B cell (primary cell): ENCODE results near the gene ZBTB43. TPM values are rescaled to one million over a fixed set of nuclear protein-coding genes. Genes with fewer than 3 reads are reported as not detected.

Experiments used
- ATAC-seq: fragments of 200-7000 bp; cut with Tn5 transposase; one replicate; pipeline ENCODE4 v1.10.0; 2021; ENCODE audit warnings: low read depth, mild to moderate bottlenecking, moderate number of reproducible peaks, moderate library complexity
- CTCF ChIA-PET: fragments of 350-600 bp; sonication (Branson Sonifier 250); formaldehyde crosslinking; loops from one replicate; lab custom pipeline; 2021; ENCODE audit warnings: antibody characterized with exemption, inconsistent platforms; lab: Charles Lee
- POLR2A ChIA-PET: fragments of 350-600 bp; sonication (Branson Sonifier 250); formaldehyde crosslinking; loops from one replicate; lab custom pipeline; 2021; ENCODE audit warnings: antibody characterized with exemption; lab: Charles Lee
- DNase-seq: peaks from one replicate; pipeline ENCODE4 v3.0.0; 2013
- H2AFZ ChIP-seq: 2 replicates; pipeline ENCODE4 v1.6.1; 2012; ENCODE audit warnings: mild to moderate bottlenecking, low read depth, low read length; ENCODE audit not compliant: insufficient read depth, poor library complexity, severe bottlenecking
- H3K27ac ChIP-seq, 2 donors: 1 replicate in 1 of 2; 2 replicates in 1 of 2; pipeline ENCODE4 v1.5.1; 2012 to 2013; ENCODE audit warnings: low read length in 2 of 2, mild to moderate bottlenecking in 2 of 2, moderate library complexity in 1 of 2
- H3K27me3 ChIP-seq, 4 experiments: fragments of 200-600 bp in 1 of 4; sonication (generic) in 1 of 4; replicated peaks in 1 of 4; 1 replicate in 2 of 4; 2 replicates in 2 of 4; pipeline versions ENCODE4 v1.6.1 to v1.7.0; 2013 to 2016; ENCODE audit warnings: low read length in 3 of 4, mild to moderate bottlenecking in 2 of 4, mixed read lengths in 1 of 4, moderate library complexity in 1 of 4; ENCODE audit not compliant: insufficient read depth in 4 of 4, control insufficient read depth in 3 of 4; ENCODE audit errors: control extremely low read depth in 1 of 4
- H3K36me3 ChIP-seq, 2 experiments: replicated peaks in 1 of 2; 1 replicate in 1 of 2; 2 replicates in 1 of 2; pipeline versions ENCODE4 v1.6.1 to v1.7.1; 2013; ENCODE audit warnings: low read length in 1 of 2; ENCODE audit not compliant: insufficient read depth in 2 of 2, control insufficient read depth in 1 of 2; ENCODE audit errors: control extremely low read depth in 1 of 2, extremely low read depth in 1 of 2
- H3K4me1 ChIP-seq, 2 donors: fragments of 200-600 bp in 1 of 2; sonication (generic) in 1 of 2; 1 replicate in 1 of 2; 2 replicates in 1 of 2; pipeline versions ENCODE4 v1.5.1 to v1.6.1; 2013 to 2017; ENCODE audit warnings: low read length in 2 of 2; ENCODE audit not compliant: control insufficient read depth in 2 of 2, insufficient read depth in 2 of 2
- H3K4me2 ChIP-seq: replicated peaks from 2 replicates; pipeline ENCODE3; 2012; ENCODE audit warnings: mild to moderate bottlenecking, low read depth, low read length; ENCODE audit not compliant: poor library complexity, severe bottlenecking
- H3K4me3 ChIP-seq, 5 experiments: fragments of 200-600 bp in 1 of 5; sonication (generic) in 1 of 5; 1 replicate in 3 of 5; 2 replicates in 2 of 5; pipeline versions ENCODE4 v1.5.1 to v1.7.0; 2011 to 2016; ENCODE audit warnings: low read length in 4 of 5, mild to moderate bottlenecking in 4 of 5, low read depth in 2 of 5, control low read depth in 1 of 5, moderate library complexity in 1 of 5; ENCODE audit not compliant: insufficient read depth in 1 of 5; ENCODE audit errors: control extremely low read depth in 1 of 5, extremely low read depth in 1 of 5
- H3K79me2 ChIP-seq: fragments of 200-600 bp; sonication (generic); one replicate; pipeline ENCODE4 v1.6.0; 2016; ENCODE audit warnings: low read length; ENCODE audit not compliant: control insufficient read depth, insufficient read depth
- H3K9ac ChIP-seq: fragments of 200-600 bp; sonication (generic); 2 replicates; pipeline ENCODE4 v1.6.1; 2017; ENCODE audit warnings: mild to moderate bottlenecking, low read length, moderate library complexity
- H3K9me3 ChIP-seq, 3 donors: one replicate each; pipeline versions ENCODE4 v1.6.1 to v1.7.1; 2013; ENCODE audit warnings: low read length in 2 of 3; ENCODE audit not compliant: control insufficient read depth in 2 of 3, insufficient read depth in 1 of 3; ENCODE audit errors: control extremely low read depth in 1 of 3
- H4K20me1 ChIP-seq: 2 replicates; pipeline ENCODE4 v1.6.0; 2012; ENCODE audit warnings: mild to moderate bottlenecking, low read length; ENCODE audit not compliant: insufficient read depth, control insufficient read depth, poor library complexity, severe bottlenecking
- H3K27ac Mint-ChIP-seq: one replicate; pipeline ENCODE4 v1.8.0; 2021; ENCODE audit warnings: mixed read lengths
- H3K27me3 Mint-ChIP-seq: one replicate; pipeline ENCODE4 v1.8.0; 2021; ENCODE audit warnings: mixed read lengths
- H3K4me1 Mint-ChIP-seq: one replicate; pipeline ENCODE4 v1.8.0; 2021; ENCODE audit warnings: mixed read lengths
- H3K4me3 Mint-ChIP-seq: one replicate; pipeline ENCODE4 v1.8.0; 2021; ENCODE audit warnings: mixed read lengths
- H3K9me3 Mint-ChIP-seq: one replicate; pipeline ENCODE4 v1.8.0; 2022; ENCODE audit warnings: mixed read lengths; ENCODE audit not compliant: insufficient read depth
- EZH2 ChIP-seq: IDR thresholded peaks from 2 replicates; pipeline ENCODE4 v1.6.1; 2012; ENCODE audit warnings: borderline replicate concordance, low read depth, mild to moderate bottlenecking, moderate library complexity, low read length; ENCODE audit not compliant: insufficient read depth, poor library complexity, severe bottlenecking
- WGBS: methylation state at CpG from one replicate; pipeline ENCODE4 v1.1.5; 2013; ENCODE audit warnings: missing lambda C conversion rate; ENCODE audit not compliant: insufficient coverage; 5-methylcytosine and 5-hydroxymethylcytosine counted together
- intact Hi-C: fragments of 100-400 bp; cut with micrococcal nuclease; formaldehyde crosslinking; loops from one replicate; pipeline ENCODE4 v1.10.0; 2022
- polyA plus RNA-seq: library from polyadenylated mRNA; depleted of rRNA; stranded (reverse); fragments of >200 nt; gene quantifications from 2 replicates; pipeline ENCODE4 v1.2.3, GENCODE V29; 2012
- total RNA-seq, 2 donors: library from RNA; stranded (reverse); fragments of 120-200 nt in 1 of 2; gene quantifications; 1 replicate in 1 of 2; 2 replicates in 1 of 2; pipeline versions ENCODE4 v1.2.3 to v1.2.4, GENCODE V29; 2013 to 2022
- TF ChIP-seq, protein P1 (sequence below): fragments of 200-600 bp; IDR thresholded peaks from one replicate; pipeline ENCODE4 v1.8.0; 2022; ENCODE audit warnings: antibody characterized with exemption, mild to moderate bottlenecking

ZBTB43 gene
- total and polyA plus RNA-seq, 2 donors (not counting 1 experiment from before 2014, with no cell fraction given): 7.0 to 20.2 TPM

DNA sequence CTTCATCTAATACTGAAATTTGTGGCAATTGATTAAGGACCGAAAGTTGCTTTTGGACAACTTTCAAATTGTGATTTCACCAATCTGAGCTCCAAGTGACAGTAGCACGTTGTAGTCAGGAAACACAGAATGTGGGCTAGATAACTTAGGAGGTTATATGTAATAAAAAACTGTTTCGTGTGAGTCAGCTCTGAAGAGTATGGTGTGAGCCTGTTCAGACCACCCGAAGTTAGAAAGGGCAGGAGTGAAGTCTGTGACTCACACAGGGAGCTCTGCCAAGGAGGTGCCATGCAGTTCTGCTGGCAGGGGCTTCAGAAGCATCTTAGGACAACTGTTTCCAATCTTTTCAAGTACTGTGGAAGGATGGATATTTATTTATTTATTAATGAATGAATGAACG lies 39.2 kb downstream of the ZBTB43 start:
- Mint-ChIP-seq H3K4me3 (no peak overlapping the region), H3K27ac (no peak overlapping the region), H3K9me3 (no peaks in the 10 kb centered on the region), H3K27me3 (no peaks in the 10 kb centered on the region), H3K4me1 (peaks cover 4% of the 10 kb centered on the region)
- Histone ChIP-seq H3K36me3 (no peaks in the 10 kb centered on the region), H3K9me3 (no peaks in the 10 kb centered on the region), H2AFZ (no peak overlapping the region), H3K4me3 (no peak overlapping the region), H4K20me1 (no peaks in the 10 kb centered on the region), H3K9ac (no peak overlapping the region), H3K4me2 (no peak overlapping the region), H3K79me2 (no peaks in the 10 kb centered on the region), H3K27me3 (peaks cover 0 to under 1% (median 0%) of the 10 kb centered on the region in 4 experiments), H3K4me1 (no peaks in the 10 kb centered on the region), H3K27ac (no peak overlapping the region)
- TF ChIP-seq, protein P1, sequence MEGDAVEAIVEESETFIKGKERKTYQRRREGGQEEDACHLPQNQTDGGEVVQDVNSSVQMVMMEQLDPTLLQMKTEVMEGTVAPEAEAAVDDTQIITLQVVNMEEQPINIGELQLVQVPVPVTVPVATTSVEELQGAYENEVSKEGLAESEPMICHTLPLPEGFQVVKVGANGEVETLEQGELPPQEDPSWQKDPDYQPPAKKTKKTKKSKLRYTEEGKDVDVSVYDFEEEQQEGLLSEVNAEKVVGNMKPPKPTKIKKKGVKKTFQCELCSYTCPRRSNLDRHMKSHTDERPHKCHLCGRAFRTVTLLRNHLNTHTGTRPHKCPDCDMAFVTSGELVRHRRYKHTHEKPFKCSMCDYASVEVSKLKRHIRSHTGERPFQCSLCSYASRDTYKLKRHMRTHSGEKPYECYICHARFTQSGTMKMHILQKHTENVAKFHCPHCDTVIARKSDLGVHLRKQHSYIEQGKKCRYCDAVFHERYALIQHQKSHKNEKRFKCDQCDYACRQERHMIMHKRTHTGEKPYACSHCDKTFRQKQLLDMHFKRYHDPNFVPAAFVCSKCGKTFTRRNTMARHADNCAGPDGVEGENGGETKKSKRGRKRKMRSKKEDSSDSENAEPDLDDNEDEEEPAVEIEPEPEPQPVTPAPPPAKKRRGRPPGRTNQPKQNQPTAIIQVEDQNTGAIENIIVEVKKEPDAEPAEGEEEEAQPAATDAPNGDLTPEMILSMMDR: no peak
- no peak for TF ChIP-seq EZH2
- ATAC-seq (no peak), DNase-seq (no peak)
- POLR2A ChIA-PET: no interaction called here
- intact Hi-C loops: no loop called here
- WGBS: 64% methylated on average over 5 of the region's 5 CpGs
- CTCF ChIA-PET: interaction anchor here (1.2 kb wide), 1 partner anchor 137 kb away, joined by 3 read pairs; no protein-coding TSS in a partner anchor

GRCh38 chr9:126847051-126847450 lies 42.2 kb downstream of the ZBTB43 start:
- ATAC-seq (no peak), DNase-seq (no peak)
- Histone ChIP-seq H3K27me3 (peaks cover 0 to 16% (median 5%) of the 10 kb centered on the region in 4 experiments), H3K79me2 (no peaks in the 10 kb centered on the region), H3K36me3 (no peaks in the 10 kb centered on the region), H3K4me2 (no peak overlapping the region), H3K9me3 (no peaks in the 10 kb centered on the region), H3K4me1 (no peaks in the 10 kb centered on the region), H3K4me3 (no peak overlapping the region), H3K9ac (no peak overlapping the region), H3K27ac (no peak overlapping the region), H4K20me1 (no peaks in the 10 kb centered on the region), H2AFZ (no peak overlapping the region)
- ChIA-PET CTCF (no interaction called here), POLR2A (no interaction called here)
- Mint-ChIP-seq H3K9me3 (no peaks in the 10 kb centered on the region), H3K27me3 (peaks cover 8% of the 10 kb centered on the region), H3K27ac (no peak overlapping the region), H3K4me1 (peaks cover 4% of the 10 kb centered on the region), H3K4me3 (no peak overlapping the region)
- TF ChIP-seq, protein P1: no peak
- no peak for TF ChIP-seq EZH2
- intact Hi-C loops: no loop called here
- WGBS: 97% methylated on average over 8 of the region's 8 CpGs
